ENCODE measurements around the gene ESD. TPM values are rescaled to one million over a fixed set of nuclear protein-coding genes. Genes with fewer than 3 reads are reported as not detected.
A peak's percentile ranks its signal among the peaks of the same experiment; 100 is the strongest.
"Not testable (repeated sequence)": the region's sequence is repeated elsewhere in the genome, so short reads cannot be mapped to it uniquely, and the experiment has no call there.

Gene ESD
- total RNA-seq, 1 donor from 2014 or later: 42.4 TPM

GRCh38 chr13:46817095-46817494 lies 20.1 kb upstream of the ESD start:
- TF ChIP-seq CTCF (IDR thresholded peaks at IDR 0.05; ENCODE audit: insufficient read depth, low read length, severe bottlenecking): no peak
- H3K4me3 ChIP-seq (ENCODE audit: low read depth, low read length): no peak overlapping the region
- peak; percentile 18 for DNase-seq (ENCODE audit: low read depth)
- no peak for FAIRE-seq
- H3K27me3 ChIP-seq (ENCODE audit: control insufficient read depth, insufficient read depth, low read length): no peaks in the 10 kb centered on the region
- no peaks in the 10 kb centered on the region for H3K36me3 ChIP-seq (ENCODE audit: control insufficient read depth, insufficient read depth, low read length)

- FAIRE-seq (no peak), DNase-seq (ENCODE audit: low read depth) (no peak)
These were observed 19.4 kb upstream of the ESD start for GRCh38 chr13:46816371-46816770.

GRCh38 chr13:46812301-46812797 lies 15.4 kb upstream of the ESD start:
- no peak for TF ChIP-seq CTCF (IDR thresholded peaks at IDR 0.05; ENCODE audit: insufficient read depth, low read length, severe bottlenecking)
- Histone ChIP-seq H3K36me3 (ENCODE audit: control insufficient read depth, insufficient read depth, low read length) (no peaks in the 10 kb centered on the region), H3K27me3 (ENCODE audit: control insufficient read depth, insufficient read depth, low read length) (no peaks in the 10 kb centered on the region), H3K4me3 (ENCODE audit: low read depth, low read length) (no peak overlapping the region)
- DNase-seq (ENCODE audit: low read depth) (no peak), FAIRE-seq (no peak)

More at GRCh38 chr13:46816371-46816770, 19.4 kb upstream of the ESD start:
- Histone ChIP-seq H3K27me3 (ENCODE audit: control insufficient read depth, insufficient read depth, low read length) (no peaks in the 10 kb centered on the region), H3K36me3 (ENCODE audit: control insufficient read depth, insufficient read depth, low read length) (no peaks in the 10 kb centered on the region), H3K4me3 (ENCODE audit: low read depth, low read length) (no peak overlapping the region)
- no peak for TF ChIP-seq CTCF (IDR thresholded peaks at IDR 0.05; ENCODE audit: insufficient read depth, low read length, severe bottlenecking)

GRCh38 chr13:46810440-46810839 lies 13.5 kb upstream of the ESD start:
- no peak for FAIRE-seq
- no peaks in the 10 kb centered on the region for H3K36me3 ChIP-seq (ENCODE audit: control insufficient read depth, insufficient read depth, low read length)
- no peak for DNase-seq (ENCODE audit: low read depth)
- H3K27me3 ChIP-seq (ENCODE audit: control insufficient read depth, insufficient read depth, low read length): no peaks in the 10 kb centered on the region
- TF ChIP-seq CTCF (IDR thresholded peaks at IDR 0.05; ENCODE audit: insufficient read depth, low read length, severe bottlenecking): no peak
- H3K4me3 ChIP-seq (ENCODE audit: low read depth, low read length): no peak overlapping the region

GRCh38 chr13:46804921-46805320 lies 8.0 kb upstream of the ESD start:
- not testable (repeated sequence) for H3K36me3 ChIP-seq (ENCODE audit: control insufficient read depth, insufficient read depth, low read length); H3K4me3 ChIP-seq (ENCODE audit: low read depth, low read length); H3K27me3 ChIP-seq (ENCODE audit: control insufficient read depth, insufficient read depth, low read length); DNase-seq (ENCODE audit: low read depth); FAIRE-seq

- FAIRE-seq (no peak), DNase-seq (ENCODE audit: low read depth) (peak; percentile 99)
- Histone ChIP-seq H3K36me3 (ENCODE audit: control insufficient read depth, insufficient read depth, low read length) (no peaks in the 10 kb centered on the region), H3K4me3 (ENCODE audit: low read depth, low read length) (no peak overlapping the region), H3K27me3 (ENCODE audit: control insufficient read depth, insufficient read depth, low read length) (no peaks in the 10 kb centered on the region)
- TF ChIP-seq CTCF (IDR thresholded peaks at IDR 0.05; ENCODE audit: insufficient read depth, low read length, severe bottlenecking): no peak
These were observed 7.4 kb upstream of the ESD start for GRCh38 chr13:46804391-46804815.

All from bronchial epithelial cell (primary cell).